Mesothelial cell of epicardium (in vitro differentiated cells): ENCODE results near the gene TECPR2. TPM values are rescaled to one million over a fixed set of nuclear protein-coding genes. Genes with fewer than 3 reads are reported as not detected.
A peak's percentile ranks its signal among the peaks of the same experiment; 100 is the strongest.

ENCODE experiments used
- DNase-seq, 2 experiments: peaks; one replicate each; pipeline ENCODE4 v3.0.0; 2021; ENCODE audit warnings: low spot score in 2 of 2; ENCODE audit not compliant: unreplicated experiment in 2 of 2
- H3K27ac Mint-ChIP-seq: 2 replicates; pipeline ENCODE4 v1.8.0; 2021; ENCODE audit warnings: mixed read lengths
- H3K27me3 Mint-ChIP-seq: 2 replicates; pipeline ENCODE4 v1.8.0; 2021; ENCODE audit warnings: low read depth, mixed read lengths
- H3K36me3 Mint-ChIP-seq: 2 replicates; pipeline ENCODE4 v1.8.0; 2021; ENCODE audit warnings: mixed read lengths
- H3K4me1 Mint-ChIP-seq: 2 replicates; pipeline ENCODE4 v1.8.0; 2021; ENCODE audit warnings: mixed read lengths
- H3K4me3 Mint-ChIP-seq: 2 replicates; pipeline ENCODE4 v1.8.0; 2021; ENCODE audit warnings: mild to moderate bottlenecking, moderate library complexity, mixed read lengths
- H3K9me3 Mint-ChIP-seq: 2 replicates; pipeline ENCODE4 v1.8.0; 2021; ENCODE audit warnings: mixed read lengths
- total RNA-seq: library from RNA; stranded (reverse); gene quantifications from 3 replicates; pipeline ENCODE4 v1.2.1, GENCODE V29; 2021
- TF ChIP-seq, protein P1 (sequence below): fragments of 200-600 bp; sonication (generic); IDR thresholded peaks from one replicate; pipeline ENCODE4 v1.5.0; 2021; ENCODE audit warnings: antibody characterized with exemption; ENCODE audit not compliant: unreplicated experiment

The TECPR2 gene
- total RNA-seq, 1 donor from 2014 or later, result 30.0 TPM

DNA sequence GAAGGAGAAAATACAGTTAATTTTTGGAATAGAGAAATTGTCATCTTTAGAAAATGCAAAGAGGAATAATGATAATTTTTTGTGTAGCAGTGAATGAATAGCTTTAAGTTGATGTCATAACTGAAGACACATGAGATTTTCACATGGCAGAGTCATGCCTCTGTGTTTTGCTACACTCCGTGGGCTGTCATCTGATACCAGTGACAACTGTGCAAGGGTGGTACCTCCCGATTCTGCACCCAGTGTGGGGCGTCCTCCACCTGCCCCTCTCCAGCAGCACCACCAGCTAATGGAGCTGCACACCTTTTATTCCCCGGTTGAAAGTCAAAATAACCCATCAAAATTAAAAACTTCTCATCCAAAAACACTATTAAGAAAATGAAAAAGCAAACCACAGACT, 99.7 kb downstream of the TECPR2 start:
- Mint-ChIP-seq H3K9me3 (peaks cover 3% of the 10 kb centered on the region), H3K4me3 (no peak overlapping the region), H3K36me3 (peaks cover 41% of the 10 kb centered on the region), H3K27ac (no peak overlapping the region), H3K4me1 (no peaks in the 10 kb centered on the region), H3K27me3 (no peaks in the 10 kb centered on the region)
- no peak for DNase-seq
- TF ChIP-seq, protein P1, sequence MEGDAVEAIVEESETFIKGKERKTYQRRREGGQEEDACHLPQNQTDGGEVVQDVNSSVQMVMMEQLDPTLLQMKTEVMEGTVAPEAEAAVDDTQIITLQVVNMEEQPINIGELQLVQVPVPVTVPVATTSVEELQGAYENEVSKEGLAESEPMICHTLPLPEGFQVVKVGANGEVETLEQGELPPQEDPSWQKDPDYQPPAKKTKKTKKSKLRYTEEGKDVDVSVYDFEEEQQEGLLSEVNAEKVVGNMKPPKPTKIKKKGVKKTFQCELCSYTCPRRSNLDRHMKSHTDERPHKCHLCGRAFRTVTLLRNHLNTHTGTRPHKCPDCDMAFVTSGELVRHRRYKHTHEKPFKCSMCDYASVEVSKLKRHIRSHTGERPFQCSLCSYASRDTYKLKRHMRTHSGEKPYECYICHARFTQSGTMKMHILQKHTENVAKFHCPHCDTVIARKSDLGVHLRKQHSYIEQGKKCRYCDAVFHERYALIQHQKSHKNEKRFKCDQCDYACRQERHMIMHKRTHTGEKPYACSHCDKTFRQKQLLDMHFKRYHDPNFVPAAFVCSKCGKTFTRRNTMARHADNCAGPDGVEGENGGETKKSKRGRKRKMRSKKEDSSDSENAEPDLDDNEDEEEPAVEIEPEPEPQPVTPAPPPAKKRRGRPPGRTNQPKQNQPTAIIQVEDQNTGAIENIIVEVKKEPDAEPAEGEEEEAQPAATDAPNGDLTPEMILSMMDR, result no peak

DNA sequence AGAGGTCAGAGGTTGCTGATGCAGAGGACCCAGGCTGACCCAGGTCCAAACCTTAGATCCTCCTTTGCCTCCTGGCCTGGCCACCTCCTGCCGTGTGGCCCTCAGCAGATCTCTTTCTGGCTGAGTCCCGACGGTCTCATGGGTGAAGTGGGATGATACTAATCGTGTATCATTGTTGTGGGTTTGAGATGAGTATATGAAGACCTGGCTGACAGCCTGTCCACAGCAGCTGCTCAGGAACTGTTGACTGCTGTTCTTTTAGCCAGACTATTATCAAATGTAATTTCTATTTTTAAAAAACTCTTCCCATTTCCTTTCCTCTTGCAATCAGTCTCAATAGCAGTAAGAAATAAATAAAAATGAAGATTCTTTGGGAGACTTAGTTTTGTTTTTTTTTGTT, 101.3 kb downstream of the TECPR2 start:
- DNase-seq, result no peak
- TF ChIP-seq, protein P1, result no peak
- peaks cover 10% of the 10 kb centered on the region for H3K9me3 Mint-ChIP-seq
- H3K27me3 Mint-ChIP-seq, result no peaks in the 10 kb centered on the region
- no peaks in the 10 kb centered on the region for H3K4me1 Mint-ChIP-seq
- no peak overlapping the region for H3K4me3 Mint-ChIP-seq
- peaks cover 43% of the 10 kb centered on the region for H3K36me3 Mint-ChIP-seq
- H3K27ac Mint-ChIP-seq, result no peak overlapping the region

DNA sequence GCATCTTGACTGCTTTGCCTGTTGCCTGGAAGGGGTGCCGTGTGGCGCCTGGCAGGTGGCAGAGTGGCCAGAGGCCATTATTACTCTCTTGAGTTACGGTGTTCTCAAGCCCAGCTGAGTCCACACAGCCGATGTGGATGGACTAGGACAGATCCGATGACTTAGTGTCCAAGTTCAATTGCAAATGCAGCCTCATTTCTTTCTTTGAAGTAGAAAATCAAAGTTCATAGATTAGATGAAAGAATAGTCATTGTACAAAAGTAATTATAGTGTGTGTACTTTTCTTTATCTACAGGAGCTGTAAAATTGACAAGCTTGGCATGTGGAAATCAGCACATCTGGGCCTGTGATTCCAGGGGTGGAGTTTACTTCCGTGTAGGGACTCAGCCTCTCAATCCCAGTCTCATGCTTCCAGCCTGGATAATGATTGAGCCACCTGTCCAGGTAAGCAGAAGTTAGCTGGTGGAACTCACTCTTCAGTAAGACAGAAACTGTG, 102.2 kb downstream of the TECPR2 start:
- H3K4me1 Mint-ChIP-seq, result peaks cover 7% of the 10 kb centered on the region
- H3K4me3 Mint-ChIP-seq, result no peak overlapping the region
- no peaks in the 10 kb centered on the region for H3K27me3 Mint-ChIP-seq
- TF ChIP-seq, protein P1, result no peak
- no peak overlapping the region for H3K27ac Mint-ChIP-seq
- peaks cover 49% of the 10 kb centered on the region for H3K36me3 Mint-ChIP-seq
- peaks cover 17% of the 10 kb centered on the region for H3K9me3 Mint-ChIP-seq
- no peak for DNase-seq

DNA sequence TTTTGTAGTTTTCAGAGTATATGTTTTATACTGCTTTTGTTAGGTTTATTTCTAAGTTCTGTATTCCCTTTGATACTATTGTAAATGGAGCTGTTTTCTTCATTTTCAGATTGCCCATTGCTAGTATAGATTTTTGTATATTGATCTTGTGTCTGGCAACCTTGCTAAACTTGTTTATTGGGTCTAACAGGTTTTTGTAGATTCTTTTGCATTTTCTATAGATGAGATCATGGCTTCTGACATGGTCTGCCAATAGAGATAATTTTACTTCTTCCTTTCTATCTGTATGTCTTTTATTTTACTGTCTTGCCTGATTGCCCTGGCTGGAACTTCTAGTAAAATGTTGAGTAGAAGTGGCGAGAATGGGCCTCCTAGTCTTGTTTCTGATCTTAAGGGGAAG, 106.5 kb downstream of the TECPR2 start:
- TF ChIP-seq, protein P1, result no peak
- Mint-ChIP-seq H3K4me3 (no peak overlapping the region), H3K4me1 (peaks cover 9% of the 10 kb centered on the region), H3K27ac (peak overlapping the region; percentile 59), H3K36me3 (peaks cover 39% of the 10 kb centered on the region), H3K9me3 (peaks cover 16% of the 10 kb centered on the region), H3K27me3 (no peaks in the 10 kb centered on the region)
- DNase-seq, result no peak

DNA sequence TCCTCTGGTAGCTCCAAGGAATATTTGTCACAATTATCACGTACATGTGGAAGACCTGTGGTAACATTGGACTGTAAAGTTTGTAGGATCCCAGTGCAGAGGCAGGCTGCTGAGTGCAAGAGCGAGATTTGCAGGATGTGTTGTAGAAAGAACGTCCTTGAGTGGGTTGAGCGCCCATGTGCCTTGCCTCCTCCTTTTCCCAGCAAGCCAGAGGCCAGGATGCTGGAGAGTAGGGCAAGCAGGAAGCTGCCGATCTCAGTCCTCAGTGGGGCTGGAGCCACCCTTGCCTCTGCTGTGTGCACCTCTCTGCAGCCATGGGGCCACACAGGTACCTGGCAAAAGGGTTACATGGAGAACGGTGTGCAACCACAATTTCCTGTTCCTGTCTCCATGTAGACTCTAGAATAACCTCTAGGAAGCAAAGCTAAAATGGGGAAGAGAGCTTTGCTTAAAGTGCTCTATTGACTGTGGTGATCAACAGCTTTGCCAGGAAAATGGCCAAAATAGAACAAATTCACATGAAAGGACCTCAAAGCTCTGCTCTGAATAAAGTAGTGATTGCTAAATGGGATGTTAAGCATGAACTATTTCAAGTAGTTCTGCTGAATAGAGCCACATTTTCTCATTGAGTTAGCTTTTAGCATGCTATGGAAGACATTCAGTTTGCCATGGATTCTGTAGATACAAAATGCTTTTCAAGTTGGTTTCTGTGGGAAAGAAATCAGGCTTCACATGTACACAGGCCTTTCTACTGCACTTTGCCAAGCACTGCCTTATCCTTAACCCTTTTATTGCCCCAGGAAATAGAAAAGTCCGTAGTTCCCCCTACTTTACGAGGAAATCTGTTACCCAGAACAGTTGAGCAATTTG, 109.4 kb downstream of the TECPR2 start:
- H3K36me3 Mint-ChIP-seq, result peaks cover 37% of the 10 kb centered on the region
- H3K27me3 Mint-ChIP-seq, result no peaks in the 10 kb centered on the region
- peaks cover 9% of the 10 kb centered on the region for H3K4me1 Mint-ChIP-seq
- DNase-seq, result no peak
- peaks cover 19% of the 10 kb centered on the region for H3K9me3 Mint-ChIP-seq
- no peak overlapping the region for H3K27ac Mint-ChIP-seq
- no peak overlapping the region for H3K4me3 Mint-ChIP-seq
- TF ChIP-seq, protein P1, result no peak
